NCI-H226 (cell line): Measurements from ENCODE around the gene HNRNPA1L2.
"Not testable (repeated sequence)": the region's sequence is repeated elsewhere in the genome, so short reads cannot be mapped to it uniquely, and the experiment has no call there.

Experiments
- DNase-seq: peaks from one replicate; pipeline ENCODE4 v3.0.0-alpha.2; 2015

HNRNPA1L2 gene

DNA sequence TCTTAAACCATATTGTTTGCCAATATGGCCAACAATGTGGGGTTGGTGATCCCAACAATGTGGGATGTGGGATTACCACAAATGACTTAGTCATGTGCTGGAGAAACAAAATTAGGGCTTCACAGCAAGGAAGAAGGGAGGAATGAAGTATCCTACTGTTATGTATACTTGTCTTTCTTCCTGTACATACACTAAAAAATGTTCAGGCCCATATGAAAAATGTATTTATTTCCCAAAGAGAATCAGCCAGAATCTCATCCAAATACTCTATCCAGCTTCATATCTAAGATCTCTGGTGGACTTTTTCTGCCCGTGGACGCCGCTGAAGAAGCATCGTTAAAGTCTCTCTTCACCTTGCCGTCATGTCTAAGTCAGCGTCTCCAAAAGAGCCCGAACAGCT lies at the start of gene HNRNPA1L2:
Gene HNRNPA1L2 (plus strand): TSS at position 301 of the 400 bp plus-strand sequence. CDS start 62 bp downstream, at position 363.
- no peak for DNase-seq

DNA sequence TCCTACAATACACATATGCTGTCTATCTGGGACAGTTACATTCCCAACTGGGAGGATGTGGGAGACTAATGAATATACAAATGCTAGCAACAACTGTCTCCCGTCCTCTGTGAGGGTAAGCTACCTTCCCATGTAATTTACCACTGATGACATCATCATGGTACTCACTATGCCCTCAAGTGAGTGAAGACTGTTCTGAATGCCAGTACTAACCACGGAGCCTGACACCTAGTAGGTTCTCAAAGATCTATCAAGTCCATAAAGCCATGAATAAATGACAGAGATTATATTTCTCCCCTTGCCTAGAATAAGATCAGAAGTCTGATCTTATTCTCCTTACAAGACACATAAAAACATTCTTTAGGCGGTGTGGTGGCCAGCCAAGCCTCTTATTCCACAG lies 49.1 kb upstream of the HNRNPA1L2 start:
- not testable (repeated sequence) for DNase-seq

DNA sequence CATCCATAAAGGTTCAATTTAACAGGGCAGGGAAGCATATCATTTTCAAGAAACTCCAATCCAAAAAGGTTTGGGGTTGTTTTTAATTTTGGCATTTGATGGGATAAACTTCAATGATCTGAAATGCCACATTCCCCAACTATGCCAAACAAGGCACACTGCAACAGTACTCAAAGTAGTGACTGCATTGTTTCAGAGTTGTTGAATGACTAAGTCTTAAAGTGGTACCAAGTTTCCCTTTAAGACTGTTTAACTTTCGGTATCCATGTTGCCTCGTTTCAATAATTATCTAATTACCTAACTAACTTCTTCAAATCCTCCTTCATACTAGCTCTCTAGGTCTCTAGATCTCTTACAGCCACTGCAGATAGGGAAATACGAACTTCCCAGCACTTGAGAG lies 48.4 kb upstream of the HNRNPA1L2 start:
- DNase-seq, result not testable (repeated sequence)

DNA sequence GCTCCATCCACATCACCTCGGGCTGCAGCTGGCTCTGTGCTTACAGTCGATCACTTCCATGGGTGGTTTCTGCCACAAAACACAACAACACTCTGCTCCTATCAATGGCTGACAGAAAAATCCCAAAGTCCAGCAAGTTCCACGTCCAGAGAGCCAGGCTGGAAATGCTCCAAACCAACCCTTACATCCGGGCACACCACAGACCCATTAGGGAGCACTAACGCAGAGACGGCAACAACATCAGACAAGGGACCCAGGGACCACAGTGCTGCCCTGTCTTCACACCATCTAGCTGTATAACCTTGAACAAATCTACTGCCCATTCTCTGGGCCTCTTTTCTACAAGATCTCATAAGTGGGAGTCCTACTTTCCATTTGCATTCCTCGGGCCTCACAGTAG lies 47.9 kb upstream of the HNRNPA1L2 start:
- DNase-seq, result not testable (repeated sequence)

DNA sequence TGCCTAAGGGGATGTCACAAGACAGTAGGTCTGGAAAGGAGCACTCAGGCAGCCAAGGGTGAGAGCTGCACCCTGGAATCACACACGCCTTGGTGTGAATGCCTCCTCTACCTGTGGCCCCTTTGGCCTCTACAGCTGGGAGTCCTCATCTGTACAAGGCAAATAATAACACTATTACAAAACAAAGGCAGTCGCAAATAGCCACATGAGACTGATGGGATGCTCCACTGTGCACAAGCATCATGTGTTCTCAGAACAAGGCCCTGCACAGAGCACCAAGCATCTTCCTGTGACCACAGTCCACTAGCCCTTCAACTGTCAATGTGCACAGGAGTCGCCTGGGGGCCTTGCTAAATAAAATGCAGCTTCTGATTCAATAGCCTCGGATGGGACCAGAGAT lies 44.6 kb upstream of the HNRNPA1L2 start:
- no peak for DNase-seq

DNA sequence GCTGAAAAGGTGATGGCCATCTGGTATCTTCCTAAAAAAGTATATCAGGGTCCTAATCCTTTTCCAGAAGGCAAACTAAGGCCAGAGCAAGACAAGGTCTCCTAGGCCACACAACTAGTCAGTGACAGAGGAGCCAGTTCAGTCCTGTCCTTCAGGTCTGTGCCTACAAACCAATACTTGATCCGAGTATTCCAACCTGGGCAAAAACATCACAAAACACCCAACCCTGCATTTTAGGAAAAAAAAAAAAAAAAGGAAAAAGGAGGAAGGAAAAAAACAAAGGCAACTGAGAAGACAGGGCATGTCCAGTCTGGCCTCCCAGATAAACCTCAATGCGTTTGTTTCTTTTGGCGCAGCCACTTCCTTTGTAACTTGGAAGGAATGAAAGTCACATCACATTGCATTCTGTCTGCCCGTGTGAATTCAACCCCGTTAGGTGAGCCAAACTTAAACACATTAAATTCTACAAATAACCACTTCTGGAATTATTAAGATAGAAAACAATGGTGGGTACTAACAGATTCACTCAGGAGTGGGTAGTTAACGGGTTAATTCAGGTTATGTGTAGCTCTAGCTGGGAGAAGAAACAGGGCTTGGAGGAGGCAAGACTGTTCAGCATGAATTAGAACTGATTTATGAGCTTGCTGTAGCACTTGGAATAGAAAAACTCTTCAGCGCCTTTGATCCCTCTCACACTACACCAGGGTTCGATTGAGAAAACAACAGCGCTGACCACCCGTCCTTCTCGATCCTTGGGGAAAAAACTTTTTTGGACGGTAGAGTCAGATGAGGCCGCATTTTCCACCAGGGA lies 43.0 kb upstream of the HNRNPA1L2 start:
- DNase-seq, result no peak

DNA sequence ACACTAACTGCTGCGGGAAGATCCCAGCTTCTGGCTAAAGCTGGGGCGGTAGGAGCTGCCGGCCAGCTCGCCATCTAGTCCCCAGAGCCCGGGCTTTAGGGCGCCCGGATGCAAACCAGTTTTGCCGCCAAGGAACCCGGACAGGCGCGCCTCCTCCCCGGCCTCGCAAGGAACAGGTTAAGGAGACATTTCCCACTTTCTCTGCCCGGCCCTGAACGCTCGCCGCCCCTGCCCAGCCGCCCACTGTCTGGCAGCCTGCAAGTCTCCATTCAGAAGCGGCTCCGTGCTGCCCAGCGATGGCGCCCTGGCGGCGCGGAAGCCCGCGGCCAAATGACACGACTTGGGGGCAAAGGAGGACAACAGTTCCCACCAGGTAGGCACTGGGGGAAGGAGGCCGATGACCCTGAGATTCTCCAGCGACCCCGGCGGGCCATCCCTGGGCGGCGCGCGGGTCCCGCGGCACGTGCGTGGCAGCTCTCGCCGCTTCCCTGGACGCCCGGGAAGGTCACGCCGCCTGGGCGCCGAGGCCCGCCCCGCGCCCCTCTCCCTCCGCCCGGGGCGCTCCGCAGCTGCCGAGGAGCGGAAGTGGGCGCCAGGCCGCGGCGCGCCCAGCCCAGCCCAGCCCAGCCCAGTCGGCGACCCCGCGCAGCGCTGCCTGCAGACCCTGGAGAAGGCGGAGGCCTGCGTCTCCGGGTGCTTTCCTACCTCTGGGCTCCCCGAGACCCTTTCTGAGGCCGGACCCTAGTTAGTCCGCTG lies 42.2 kb upstream of the HNRNPA1L2 start:
- DNase-seq, result no peak

DNA sequence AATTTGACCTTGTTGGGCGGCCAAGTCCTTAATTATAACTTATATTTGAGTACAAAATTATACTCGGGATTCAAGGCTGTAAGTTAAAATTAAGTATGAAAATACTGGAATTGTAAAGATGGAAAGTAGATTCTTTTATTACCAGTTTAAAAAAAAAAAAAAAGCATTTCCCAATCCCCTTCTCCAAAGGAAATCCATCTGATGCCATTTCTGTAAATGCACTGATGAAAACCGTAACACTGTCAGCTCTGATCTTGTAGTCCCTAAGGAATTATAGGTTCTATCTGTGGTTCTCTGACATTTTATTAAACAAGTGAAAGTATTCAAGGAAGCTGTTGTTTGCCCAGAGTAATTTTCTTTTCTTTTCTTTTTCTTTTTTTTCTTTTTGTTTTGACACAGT lies 41.6 kb upstream of the HNRNPA1L2 start:
- DNase-seq, result no peak

DNA sequence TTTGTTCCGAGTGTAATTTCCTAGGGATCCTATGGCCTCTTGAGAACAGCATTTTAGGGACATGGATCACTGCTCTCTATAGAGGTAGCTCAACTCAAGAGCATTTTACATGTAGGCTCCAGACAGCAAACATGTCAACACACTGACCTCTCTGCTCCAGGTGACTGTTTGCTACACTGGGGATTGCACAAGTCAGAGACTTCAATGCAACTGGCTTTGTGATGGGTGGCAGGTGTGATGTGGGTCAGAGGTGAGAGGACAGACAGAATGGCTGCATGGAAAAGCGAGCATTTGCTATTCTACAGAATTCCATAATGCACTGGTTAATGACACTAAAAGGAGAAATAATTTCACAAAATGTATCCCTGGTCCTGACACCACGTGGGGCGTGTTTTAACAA lies 38.9 kb upstream of the HNRNPA1L2 start:
- DNase-seq, result not testable (repeated sequence)

DNA sequence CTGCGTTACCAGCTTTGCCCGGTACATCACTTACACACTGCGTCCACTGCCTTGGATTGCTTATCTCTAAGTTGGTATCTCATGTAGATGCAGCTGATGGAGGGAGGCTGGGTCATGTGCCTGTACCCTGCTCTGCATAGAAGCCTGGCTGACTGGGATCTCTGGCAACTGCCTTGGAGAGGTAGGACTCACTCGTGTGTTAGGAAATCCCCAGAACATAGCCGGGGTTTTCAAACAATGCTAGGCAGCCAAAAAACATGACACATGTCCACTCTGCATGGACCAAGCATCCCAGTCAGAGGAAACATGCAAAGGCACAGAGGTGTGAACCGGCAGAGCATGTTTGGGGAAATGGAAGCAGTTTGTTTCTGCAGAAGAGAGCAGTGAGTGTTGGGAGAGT lies 36.1 kb upstream of the HNRNPA1L2 start:
- not testable (repeated sequence) for DNase-seq

DNA sequence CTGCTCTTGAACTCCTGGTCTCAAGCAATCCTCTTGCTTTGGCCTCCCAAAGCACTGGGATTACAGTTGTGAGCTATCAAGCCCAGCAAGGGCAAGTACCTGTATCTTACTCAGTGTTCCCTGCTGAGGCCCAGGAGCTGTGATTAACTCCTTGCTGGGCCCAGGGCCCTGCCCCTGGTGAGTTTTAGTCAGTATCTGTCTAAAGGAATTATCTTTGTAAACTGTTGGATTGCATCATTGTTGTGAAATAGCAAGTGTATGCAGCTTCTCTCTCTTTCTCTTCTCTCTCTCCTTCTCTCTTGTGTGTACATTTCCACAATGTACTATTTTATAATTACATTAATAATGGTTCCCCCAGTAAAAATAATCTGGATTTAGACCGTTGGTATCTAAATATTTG lies 35.4 kb upstream of the HNRNPA1L2 start:
- peak; percentile 24 for DNase-seq

DNA sequence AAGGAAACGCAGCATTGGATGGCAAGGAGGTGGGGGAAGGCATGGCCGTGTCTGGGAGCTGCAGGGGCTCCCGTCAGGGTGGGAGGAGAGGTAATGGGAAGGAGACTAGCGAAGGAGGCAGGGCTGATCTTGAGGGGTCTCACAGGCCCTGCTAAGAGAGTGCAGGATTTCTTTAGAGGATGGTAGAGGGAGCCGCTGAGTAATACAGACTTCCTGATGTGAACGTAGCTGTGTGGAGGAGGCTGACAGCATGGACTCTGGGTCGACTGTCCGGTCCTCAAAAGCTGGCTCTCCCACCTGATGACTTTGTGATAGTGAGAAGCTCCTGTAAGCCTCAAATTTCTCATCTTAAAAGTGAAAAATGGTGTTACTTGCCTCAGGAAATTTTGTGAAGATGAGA lies 34.0 kb upstream of the HNRNPA1L2 start:
- not testable (repeated sequence) for DNase-seq

DNA sequence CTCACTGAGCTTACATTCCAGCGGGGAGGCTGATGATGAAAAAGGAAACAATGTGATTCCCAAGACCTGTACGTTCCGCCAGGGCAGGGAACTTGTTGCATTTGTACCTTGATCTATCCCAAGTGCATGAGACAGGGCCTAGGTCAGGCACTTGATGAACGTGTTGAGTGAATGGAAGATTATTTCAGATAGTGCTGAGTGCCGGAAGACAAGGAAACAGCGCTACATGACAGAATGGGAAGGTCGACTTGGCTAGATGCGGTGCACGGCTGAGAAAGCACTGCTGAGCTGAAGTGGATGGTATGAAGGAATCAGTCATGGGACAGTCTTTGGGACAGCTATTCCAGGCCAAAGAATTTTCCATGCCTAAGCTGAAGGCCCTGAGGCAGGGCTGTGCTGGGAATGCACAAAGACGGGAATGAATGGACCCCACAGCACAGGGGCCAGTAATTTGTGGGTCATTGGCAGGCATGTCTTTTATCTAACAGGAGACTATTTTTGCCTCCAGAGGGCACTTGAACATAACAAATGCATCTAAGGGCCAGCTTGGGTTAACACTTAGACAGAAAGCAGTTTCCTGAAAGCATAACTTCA lies 33.1 kb upstream of the HNRNPA1L2 start:
- not testable (repeated sequence) for DNase-seq

DNA sequence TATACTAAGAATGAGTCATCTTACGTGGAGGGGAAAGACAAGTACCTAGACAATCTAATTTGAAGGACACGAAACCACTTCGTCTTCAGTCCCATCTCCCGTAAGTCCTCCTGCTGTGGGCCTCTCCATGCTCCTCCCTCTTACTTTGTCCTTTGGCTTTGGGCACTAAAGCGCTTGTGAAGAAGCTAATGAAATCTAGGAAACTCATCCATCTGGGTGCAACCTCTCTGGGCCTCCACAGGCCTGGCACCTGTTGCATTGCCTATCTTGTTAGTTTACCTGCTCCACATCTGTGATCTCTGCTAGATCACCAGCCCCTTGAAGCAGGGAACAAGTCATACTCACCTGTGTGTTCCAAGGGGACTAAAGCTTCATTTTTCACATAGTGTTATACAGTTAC lies 32.1 kb upstream of the HNRNPA1L2 start:
- DNase-seq, result not testable (repeated sequence)

DNA sequence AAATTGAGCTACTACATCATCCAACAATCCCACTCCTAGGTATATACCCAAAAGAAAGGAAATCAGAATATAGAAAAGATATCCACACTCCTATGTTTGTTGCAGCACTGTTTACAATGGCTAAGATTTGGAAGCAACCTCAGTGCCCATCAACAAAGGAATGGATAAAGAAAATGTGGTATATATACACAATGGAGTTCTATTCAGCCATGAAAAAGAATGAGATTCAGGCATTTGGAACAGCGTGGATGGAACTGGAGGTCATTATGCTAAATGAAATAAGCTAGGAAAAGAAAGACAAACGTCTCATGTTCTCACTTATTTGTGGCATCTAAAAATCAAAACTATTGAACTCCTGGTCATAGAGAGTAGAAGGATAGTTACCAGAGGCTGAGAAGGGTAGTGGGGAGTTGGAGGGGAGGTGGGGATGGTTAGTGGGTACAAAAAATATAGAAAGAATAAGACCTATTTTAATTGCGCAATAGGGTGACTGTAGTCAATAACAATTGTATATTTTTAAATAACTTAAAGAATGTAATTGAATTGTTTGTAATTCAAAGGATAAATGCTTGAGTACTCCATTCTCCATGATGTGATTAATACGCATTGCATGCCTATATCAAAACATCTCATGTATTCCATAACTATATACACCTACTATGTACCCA lies 27.0 kb upstream of the HNRNPA1L2 start:
- no peak for DNase-seq

DNA sequence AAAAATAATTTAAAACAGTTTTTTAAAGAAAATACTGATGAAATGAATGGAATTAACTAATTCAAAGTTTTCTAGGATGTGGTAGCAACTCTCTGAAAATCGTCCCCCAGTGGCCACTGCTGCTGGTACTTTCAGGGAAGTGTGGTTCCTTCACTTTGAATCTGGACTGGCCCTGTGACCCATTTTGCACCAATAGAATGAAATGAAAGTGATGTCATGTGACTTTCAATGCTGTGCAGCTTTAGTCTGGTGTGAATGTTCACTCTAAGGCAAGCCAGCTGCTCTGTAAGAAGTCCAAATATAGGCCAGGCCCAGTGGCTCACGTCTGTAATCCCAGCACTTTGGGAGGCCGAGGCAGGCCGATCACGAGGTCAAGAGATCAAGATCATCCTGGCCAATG lies 26.4 kb upstream of the HNRNPA1L2 start:
- DNase-seq, result no peak

DNA sequence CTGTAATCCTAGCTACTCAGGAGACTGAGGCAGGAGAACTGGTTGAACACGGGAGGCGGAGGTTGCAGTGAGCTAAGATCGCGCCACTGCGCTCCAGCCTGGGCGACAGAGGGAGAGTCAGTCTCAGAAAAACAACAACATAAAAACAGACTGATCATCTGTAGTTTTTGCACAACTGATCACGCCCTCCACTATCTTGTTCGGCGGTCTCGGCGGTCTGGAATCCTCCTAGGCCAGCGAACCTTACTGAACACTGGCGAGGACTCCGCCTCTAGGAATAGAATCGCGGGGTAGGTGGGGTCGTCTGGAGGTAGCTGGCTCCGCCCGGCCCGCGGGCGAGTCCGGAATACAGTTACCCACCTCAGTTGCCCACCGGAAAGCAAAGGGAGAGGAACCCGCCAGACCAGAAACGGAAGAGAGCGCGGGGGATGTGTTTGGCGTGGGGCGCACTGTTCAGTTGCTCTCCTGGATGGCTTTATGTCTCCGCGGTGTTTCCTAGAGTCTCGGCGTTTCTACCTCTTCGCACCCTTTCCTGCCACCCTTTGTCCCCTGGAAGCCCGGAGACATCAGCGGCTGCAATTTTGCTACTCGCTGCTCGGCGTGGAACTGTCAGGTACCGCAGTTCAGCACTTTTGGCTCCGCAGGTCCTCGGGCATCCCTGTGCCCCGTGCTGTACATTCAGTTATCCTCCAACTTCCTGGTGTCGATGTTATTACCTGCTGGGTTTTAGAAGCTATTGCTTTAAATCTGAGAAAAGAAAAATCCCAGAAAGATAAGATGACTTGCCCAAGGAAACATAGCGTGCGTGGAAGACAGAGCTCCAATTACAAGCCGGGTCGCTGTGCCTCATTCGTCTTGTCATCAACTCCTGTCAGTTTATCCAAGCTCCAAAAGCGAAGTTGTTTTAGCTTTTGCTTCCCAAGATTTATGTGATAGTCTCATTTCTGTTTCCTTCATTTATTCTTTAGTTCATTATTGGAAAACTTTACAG lies 24.9 kb upstream of the HNRNPA1L2 start:
- peak; percentile 84 for DNase-seq

DNA sequence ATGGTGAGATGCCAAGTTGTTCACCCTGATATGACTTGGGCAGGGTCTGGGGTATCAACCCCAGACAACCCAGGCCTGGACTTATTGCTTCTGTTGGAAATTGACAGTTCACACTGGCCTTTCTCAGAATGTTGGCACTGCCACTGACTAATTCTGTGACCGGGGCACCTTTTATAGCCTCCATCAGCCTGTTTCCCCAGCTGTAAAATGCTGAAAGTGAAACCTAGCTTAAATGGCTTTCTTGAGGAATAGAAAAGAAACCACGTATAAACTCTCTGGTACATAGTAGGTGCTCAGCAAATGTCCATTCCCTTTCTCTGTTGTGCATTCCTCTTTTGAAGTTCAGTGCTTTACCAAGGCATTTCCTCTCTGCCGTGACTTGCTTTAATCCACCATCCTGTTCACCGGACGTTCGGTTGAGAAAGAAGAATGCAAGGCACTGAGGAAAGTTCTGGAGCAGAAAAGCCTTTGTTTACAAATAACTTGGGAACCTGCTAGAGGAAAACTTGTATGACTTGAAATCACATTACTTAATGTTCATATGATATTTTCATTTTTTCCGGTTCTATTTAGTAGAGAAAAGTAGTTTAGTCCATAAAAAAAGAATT lies 11.0 kb upstream of the HNRNPA1L2 start:
- DNase-seq, result not testable (repeated sequence)

DNA sequence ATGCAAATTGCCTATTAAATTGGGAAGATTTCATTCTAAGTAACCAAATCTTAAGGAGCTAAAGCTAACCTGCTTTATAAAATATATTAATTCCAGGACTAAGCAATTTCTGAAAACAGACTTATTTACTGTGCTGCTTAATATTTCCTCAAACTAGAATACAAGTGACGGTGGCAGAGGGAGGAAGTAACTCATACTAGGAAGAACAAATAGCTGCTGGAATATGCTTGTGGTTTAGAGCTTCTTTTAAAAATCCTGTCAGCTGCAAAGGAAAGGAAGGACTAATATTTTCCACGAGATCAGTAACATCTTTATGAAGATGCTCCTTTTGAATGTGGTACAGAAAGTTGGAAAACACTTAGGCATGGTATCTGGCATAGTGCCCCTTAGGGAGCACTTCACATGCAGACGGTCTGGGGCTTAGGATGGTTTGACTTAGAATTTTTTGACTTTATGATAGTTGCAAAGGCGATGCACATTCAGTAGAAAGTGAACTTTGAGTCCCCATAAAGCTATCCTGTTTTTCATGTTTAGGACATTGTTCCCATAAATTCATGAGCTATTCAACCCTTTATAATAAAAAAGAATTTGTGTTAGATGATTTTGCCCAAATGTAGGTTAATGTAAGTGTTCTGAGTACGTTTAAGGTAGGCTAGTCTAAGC lies 3.4 kb upstream of the HNRNPA1L2 start:
- DNase-seq, result no peak

DNA sequence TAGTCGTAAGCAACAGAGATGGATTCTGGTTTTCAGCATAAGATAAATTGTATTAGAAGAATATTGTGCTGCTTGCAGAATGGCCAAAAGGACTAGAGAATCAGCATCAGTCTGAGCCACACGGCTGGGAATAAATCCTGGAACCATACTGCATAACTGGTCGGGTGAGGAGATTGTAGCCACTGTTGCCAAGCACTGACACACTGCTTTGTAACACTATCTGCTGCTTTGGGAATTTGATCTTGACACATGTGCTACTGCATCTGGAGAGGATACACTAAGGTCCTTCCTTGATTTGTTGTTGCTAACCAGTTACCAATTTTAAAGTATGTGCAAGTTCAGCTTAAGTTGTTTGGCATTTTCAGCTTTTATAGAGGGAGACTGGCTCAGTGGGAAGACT lies 1.9 kb downstream of the HNRNPA1L2 start:
- no peak for DNase-seq

DNA sequence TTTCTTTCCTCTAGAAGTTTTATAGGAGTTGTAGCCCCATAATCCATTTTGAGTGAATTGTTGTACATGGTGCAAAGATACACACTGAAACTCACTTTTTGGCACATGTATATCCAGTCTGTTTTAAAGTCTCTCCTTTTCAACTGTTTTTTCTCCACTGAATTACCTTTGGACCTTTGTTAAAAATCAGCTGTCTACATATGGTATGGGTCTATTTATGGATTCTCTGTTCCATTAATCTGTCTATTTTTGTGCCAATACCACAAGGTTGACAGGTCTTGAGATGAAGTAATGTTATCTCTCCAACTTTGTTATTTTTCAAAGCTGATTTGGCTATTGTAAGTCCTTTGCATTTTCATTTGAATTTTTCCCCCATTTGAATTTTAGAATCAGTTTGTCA lies 4.7 kb downstream of the HNRNPA1L2 start:
- no peak for DNase-seq
